Endothelial cell of umbilical vein (primary cell): Measurements from ENCODE around the gene STRIT1. TPM values are rescaled to one million over a fixed set of nuclear protein-coding genes. Genes with fewer than 3 reads are reported as not detected.

Experiments
- BruUV-seq: library from RNA; stranded (reverse); fragments of 400-500 nt; replicated peaks from 2 replicates; lab custom pipeline; 2021; lab: Mats Ljungman, UMichigan
- CTCF ChIA-PET: fragments of 300-600, 350-600 bp; sonication (Branson Sonifier 250); formaldehyde crosslinking; loops from one replicate; lab custom pipeline; 2021; ENCODE audit warnings: antibody characterized with exemption, inconsistent platforms; lab: Charles Lee
- POLR2A ChIA-PET: fragments of 300-600, 350-600 bp; sonication (Branson Sonifier 250); formaldehyde crosslinking; loops from one replicate; lab custom pipeline; 2021; ENCODE audit warnings: antibody characterized with exemption, inconsistent platforms; lab: Charles Lee
- DNase-seq: peaks from one replicate; pipeline ENCODE4 v3.0.0-alpha.2; 2011; ENCODE audit warnings: low read depth, low spot score
- FAIRE-seq: peaks from 2 replicates; lab custom pipeline; 2011; peaks lifted over from hg19 to GRCh38; lab: Jason Lieb, UNC
- H2AFZ ChIP-seq: 2 replicates; pipeline ENCODE4 v1.6.0; 2012; ENCODE audit warnings: low read depth, low read length, control low read depth, inconsistent platforms
- H3K27ac ChIP-seq: 2 replicates; pipeline ENCODE4 v1.5.1; 2011; ENCODE audit warnings: low read depth, mild to moderate bottlenecking, control low read depth, low read length, moderate library complexity; ENCODE audit not compliant: insufficient read depth
- H3K27me3 ChIP-seq, 2 experiments: 2 replicates each; pipeline versions ENCODE4 v1.6.0 to v1.6.1; 2011; ENCODE audit warnings: low read length in 2 of 2, mixed read lengths in 1 of 2; ENCODE audit not compliant: control insufficient read depth in 2 of 2, insufficient read depth in 2 of 2
- H3K36me3 ChIP-seq, 2 experiments: 2 replicates in 1 of 2; 3 replicates in 1 of 2; pipeline ENCODE4 v1.5.1; 2011; ENCODE audit warnings: low read length in 2 of 2, mild to moderate bottlenecking in 1 of 2, moderate library complexity in 1 of 2; ENCODE audit not compliant: control insufficient read depth in 2 of 2, insufficient read depth in 2 of 2; ENCODE audit errors: extremely low read depth in 1 of 2
- H3K4me1 ChIP-seq: 3 replicates; pipeline ENCODE4 v1.5.1; 2011; ENCODE audit warnings: mild to moderate bottlenecking, low read length; ENCODE audit not compliant: control insufficient read depth, insufficient read depth; ENCODE audit errors: extremely low read depth
- H3K4me2 ChIP-seq: 2 replicates; pipeline ENCODE4 v1.6.1; 2011; ENCODE audit warnings: low read length, control low read depth, mixed read lengths; ENCODE audit not compliant: insufficient read depth
- H3K4me3 ChIP-seq, 3 experiments: fragments of 200-600 bp in 1 of 3; sonication (generic), shearing (Covaris generic) in 1 of 3; replicated peaks in 1 of 3; 2 replicates each; pipeline ENCODE4 v1.5.1; 2011 to 2016; ENCODE audit warnings: control low read depth in 3 of 3, low read length in 3 of 3, mild to moderate bottlenecking in 2 of 3, inconsistent platforms in 1 of 3, low read depth in 1 of 3, moderate library complexity in 1 of 3; ENCODE audit not compliant: insufficient read depth in 1 of 3
- H3K79me2 ChIP-seq: 2 replicates; pipeline ENCODE4 v1.6.0; 2012; ENCODE audit warnings: low read length, inconsistent platforms; ENCODE audit not compliant: control insufficient read depth, insufficient read depth
- H3K9ac ChIP-seq: replicated peaks from 2 replicates; pipeline ENCODE3; 2011; ENCODE audit warnings: low read length, control low read depth; ENCODE audit not compliant: insufficient read depth; ENCODE audit errors: extremely low read depth
- H3K9me1 ChIP-seq: replicated peaks from 3 replicates; pipeline ENCODE4 v1.6.0; 2011; ENCODE audit warnings: mild to moderate bottlenecking, low read length; ENCODE audit not compliant: control insufficient read depth, insufficient read depth; ENCODE audit errors: extremely low read depth
- H3K9me3 ChIP-seq: replicated peaks from 2 replicates; pipeline ENCODE4 v1.5.1; 2012; ENCODE audit warnings: low read length, inconsistent platforms; ENCODE audit not compliant: control insufficient read depth, insufficient read depth
- H4K20me1 ChIP-seq: replicated peaks from 2 replicates; pipeline ENCODE3; 2011; ENCODE audit warnings: mild to moderate bottlenecking, low read length; ENCODE audit not compliant: control insufficient read depth, insufficient read depth; ENCODE audit errors: extremely low read depth
- EZH2 ChIP-seq: IDR thresholded peaks from 2 replicates; pipeline ENCODE4 v1.6.1; 2012; ENCODE audit warnings: borderline replicate concordance, low read depth, mild to moderate bottlenecking, moderate library complexity, low read length, inconsistent platforms; ENCODE audit not compliant: severe bottlenecking
- FOS ChIP-seq: IDR thresholded peaks from 2 replicates; pipeline ENCODE4 v1.6.1; 2011; ENCODE audit warnings: mild to moderate bottlenecking, low read length, moderate library complexity, borderline replicate concordance; ENCODE audit not compliant: insufficient read depth
- GATA2 ChIP-seq: IDR thresholded peaks from 2 replicates; pipeline ENCODE4 v1.7.0; 2011; ENCODE audit warnings: low read depth, mild to moderate bottlenecking, moderate library complexity, mixed read lengths, low read length; ENCODE audit not compliant: insufficient read length, insufficient read depth
- JUN ChIP-seq: IDR thresholded peaks from 2 replicates; pipeline ENCODE4 v1.6.1; 2011; ENCODE audit warnings: borderline replicate concordance, low read depth; ENCODE audit not compliant: insufficient read length, insufficient read depth
- MYC ChIP-seq: IDR thresholded peaks from one replicate; pipeline ENCODE4 v1.6.1; 2011; ENCODE audit warnings: mild to moderate bottlenecking, low read depth, low read length
- POLR2A ChIP-seq: IDR thresholded peaks from 2 replicates; pipeline ENCODE4 v1.6.1; 2012; ENCODE audit warnings: low read depth, mild to moderate bottlenecking, control low read depth, low read length
- POLR2AphosphoS5 ChIP-seq: IDR thresholded peaks from 2 replicates; pipeline ENCODE4 v1.6.1; 2012; ENCODE audit warnings: low read depth, mild to moderate bottlenecking, control low read depth, low read length, moderate library complexity; ENCODE audit not compliant: insufficient read depth
- dilution Hi-C: fragments of 300-500 bp; cut with MboI; formaldehyde crosslinking; loops from one replicate; pipeline ENCODE4 v1.15.0; 2019; ENCODE audit warnings: low sequenced_read_pairs; ENCODE audit not compliant: extremely low pct_ligation_motif_present
- intact Hi-C: fragments of 100-400 bp; cut with micrococcal nuclease; formaldehyde crosslinking; loops from one replicate; pipeline ENCODE4 v1.10.0; 2022
- polyA plus RNA-seq, 4 experiments: library from polyadenylated mRNA; depleted of rRNA in 3 of 4; stranded (reverse) in 3 of 4; unstranded in 1 of 4; fragments of >200 nt; gene quantifications; 2 replicates each; pipeline versions ENCODE4 v1.2.1 to v1.2.3, GENCODE V29; 2011 to 2012; ENCODE audit warnings: missing spikeins in 1 of 4
- total RNA-seq: library from RNA; stranded (reverse); gene quantifications from 2 replicates; pipeline ENCODE4 v1.2.3, GENCODE V29; 2021
- TF ChIP-seq, protein P1 (sequence below): IDR thresholded peaks from 2 replicates; pipeline ENCODE4 v1.6.1; 2011; ENCODE audit not compliant: insufficient read depth, insufficient read length
- TF ChIP-seq, protein P2 (sequence below), 2 donors: IDR thresholded peaks; 1 replicate in 1 of 2; 2 replicates in 1 of 2; pipeline ENCODE4 v1.5.1; 2011; ENCODE audit warnings: low read length in 2 of 2, mild to moderate bottlenecking in 2 of 2, moderate library complexity in 2 of 2, control low read depth in 1 of 2, inconsistent platforms in 1 of 2, low read depth in 1 of 2; ENCODE audit not compliant: insufficient read depth in 1 of 2; ENCODE audit errors: extremely low read depth in 1 of 2

The STRIT1 gene
- total and polyA plus RNA-seq, 2 donors (not counting 3 experiments of a cell fraction or from before 2014, with no cell fraction given), result not detected

DNA sequence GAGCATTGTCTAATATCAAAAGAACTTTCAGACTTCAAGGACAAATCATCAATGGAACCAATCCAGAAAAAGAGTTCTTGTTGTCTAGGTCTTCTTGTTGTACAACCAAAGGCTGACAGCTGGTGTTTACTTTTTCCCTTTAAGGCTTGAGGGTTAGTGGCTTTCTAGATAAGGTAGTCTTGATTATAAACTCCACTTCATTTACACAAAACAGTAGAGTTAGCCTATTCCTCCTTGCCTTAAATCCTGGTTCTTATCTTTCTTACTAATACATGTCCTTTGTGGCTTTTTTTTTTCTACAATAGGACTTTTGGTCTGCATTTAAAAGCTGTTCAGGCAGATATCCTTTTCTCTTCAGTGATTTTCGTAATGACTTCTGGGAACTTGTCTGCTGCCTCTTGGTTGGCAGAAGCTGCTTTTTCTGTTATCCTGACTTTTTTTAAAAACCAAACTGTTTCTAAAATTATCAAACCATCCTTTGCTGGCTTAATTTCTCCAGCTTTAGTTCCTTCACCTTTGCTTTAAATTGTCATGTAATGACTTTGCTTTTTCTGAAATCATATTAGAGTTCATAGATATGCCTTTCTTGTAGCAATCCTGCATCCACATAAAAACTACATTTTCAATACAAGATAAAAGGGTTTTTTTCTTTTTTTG, 44.8 kb downstream of the STRIT1 start:
- TF ChIP-seq MYC, result no peak
- no peak for TF ChIP-seq FOS
- TF ChIP-seq JUN, result no peak
- TF ChIP-seq POLR2A, result no peak
- no peak for TF ChIP-seq POLR2AphosphoS5
- no peak for TF ChIP-seq EZH2
- no peak for TF ChIP-seq GATA2
- TF ChIP-seq, protein P1, sequence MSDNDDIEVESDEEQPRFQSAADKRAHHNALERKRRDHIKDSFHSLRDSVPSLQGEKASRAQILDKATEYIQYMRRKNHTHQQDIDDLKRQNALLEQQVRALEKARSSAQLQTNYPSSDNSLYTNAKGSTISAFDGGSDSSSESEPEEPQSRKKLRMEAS, result no peak
- TF ChIP-seq, protein P2, sequence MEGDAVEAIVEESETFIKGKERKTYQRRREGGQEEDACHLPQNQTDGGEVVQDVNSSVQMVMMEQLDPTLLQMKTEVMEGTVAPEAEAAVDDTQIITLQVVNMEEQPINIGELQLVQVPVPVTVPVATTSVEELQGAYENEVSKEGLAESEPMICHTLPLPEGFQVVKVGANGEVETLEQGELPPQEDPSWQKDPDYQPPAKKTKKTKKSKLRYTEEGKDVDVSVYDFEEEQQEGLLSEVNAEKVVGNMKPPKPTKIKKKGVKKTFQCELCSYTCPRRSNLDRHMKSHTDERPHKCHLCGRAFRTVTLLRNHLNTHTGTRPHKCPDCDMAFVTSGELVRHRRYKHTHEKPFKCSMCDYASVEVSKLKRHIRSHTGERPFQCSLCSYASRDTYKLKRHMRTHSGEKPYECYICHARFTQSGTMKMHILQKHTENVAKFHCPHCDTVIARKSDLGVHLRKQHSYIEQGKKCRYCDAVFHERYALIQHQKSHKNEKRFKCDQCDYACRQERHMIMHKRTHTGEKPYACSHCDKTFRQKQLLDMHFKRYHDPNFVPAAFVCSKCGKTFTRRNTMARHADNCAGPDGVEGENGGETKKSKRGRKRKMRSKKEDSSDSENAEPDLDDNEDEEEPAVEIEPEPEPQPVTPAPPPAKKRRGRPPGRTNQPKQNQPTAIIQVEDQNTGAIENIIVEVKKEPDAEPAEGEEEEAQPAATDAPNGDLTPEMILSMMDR (IDR thresholded peaks at IDR 0.05; ENCODE audit: extremely low read depth in 1 of 2, insufficient read depth in 1 of 2, low read depth in 1 of 2, low read length in 2 of 2), result no peak
- Histone ChIP-seq H3K4me1 (no peaks in the 10 kb centered on the region), H3K9ac (no peak overlapping the region), H4K20me1 (no peaks in the 10 kb centered on the region), H3K79me2 (no peaks in the 10 kb centered on the region), H3K9me3 (no peaks in the 10 kb centered on the region), H3K36me3 (no peaks in the 10 kb centered on the region), H3K4me3 (no peak overlapping the region), H3K4me2 (no peak overlapping the region), H3K27me3 (no peaks in the 10 kb centered on the region), H3K9me1 (no peaks in the 10 kb centered on the region), H2AFZ (no peak overlapping the region), H3K27ac (no peak overlapping the region)
- FAIRE-seq (no peak), DNase-seq (no peak)
- dilution Hi-C loops (no loop called here), intact Hi-C loops (no loop called here)
- BruUV-seq, result no TSS peak
- ChIA-PET POLR2A (no interaction called here), CTCF (no interaction called here)
